Fibroblast of skin of left biceps (primary cell): Measurements from ENCODE around the gene SLC25A52.
"Not testable (repeated sequence)": the region's sequence is repeated elsewhere in the genome, so short reads cannot be mapped to it uniquely, and the experiment has no call there.

Experiments
- DNase-seq, 2 experiments: peaks; one replicate each; pipeline ENCODE4 v3.0.0-alpha.2; 2013; ENCODE audit warnings: low read depth in 2 of 2

SLC25A52 gene

GRCh38 chr18:31760695-31761094 lies at the start of gene SLC25A52:
TSS of gene SLC25A52 (minus strand) at chr18:31760880. CDS start at chr18:31760661, 219 bp downstream.
- no peak for DNase-seq

- not testable (repeated sequence) for DNase-seq
Measured at GRCh38 chr18:31809049-31809448, 48.4 kb upstream of the SLC25A52 start.

GRCh38 chr18:31801078-31801477 lies 40.4 kb upstream of the SLC25A52 start:
- no peak for DNase-seq

- not testable (repeated sequence) for DNase-seq
Measured at GRCh38 chr18:31799257-31799656, 38.6 kb upstream of the SLC25A52 start.

- DNase-seq: no peak
Measured at GRCh38 chr18:31798399-31798798, 37.7 kb upstream of the SLC25A52 start.

- DNase-seq: no peak
Measured at GRCh38 chr18:31795747-31796146, 35.1 kb upstream of the SLC25A52 start.

- no peak for DNase-seq
Measured at GRCh38 chr18:31793531-31793930, 32.9 kb upstream of the SLC25A52 start.

- no peak for DNase-seq
Measured at GRCh38 chr18:31792580-31792911, 31.9 kb upstream of the SLC25A52 start.

- no peak for DNase-seq
Measured at GRCh38 chr18:31791817-31792579, 31.3 kb upstream of the SLC25A52 start.

- no peak for DNase-seq
Measured at GRCh38 chr18:31789409-31789808, 28.7 kb upstream of the SLC25A52 start.

- DNase-seq: no peak
Measured at GRCh38 chr18:31783059-31783458, 22.4 kb upstream of the SLC25A52 start.

GRCh38 chr18:31778391-31778950 lies 17.8 kb upstream of the SLC25A52 start:
- DNase-seq: no peak

GRCh38 chr18:31776093-31776492 lies 15.4 kb upstream of the SLC25A52 start:
- DNase-seq: no peak

- no peak for DNase-seq
Measured at GRCh38 chr18:31774962-31775361, 14.3 kb upstream of the SLC25A52 start.

GRCh38 chr18:31774477-31774785 lies 13.8 kb upstream of the SLC25A52 start:
- no peak for DNase-seq

- DNase-seq: no peak
Measured at GRCh38 chr18:31773774-31774476, 13.2 kb upstream of the SLC25A52 start.

GRCh38 chr18:31772699-31773098 lies 12.0 kb upstream of the SLC25A52 start:
- no peak for DNase-seq

GRCh38 chr18:31750273-31750672 lies 10.4 kb downstream of the SLC25A52 start:
- no peak for DNase-seq

- no peak for DNase-seq
Measured at GRCh38 chr18:31746396-31746795, 14.3 kb downstream of the SLC25A52 start.

- no peak for DNase-seq
Measured at GRCh38 chr18:31744321-31745067, 16.2 kb downstream of the SLC25A52 start.

GRCh38 chr18:31743600-31743999 lies 17.1 kb downstream of the SLC25A52 start:
- DNase-seq: not testable (repeated sequence)

GRCh38 chr18:31741097-31741735 lies 19.5 kb downstream of the SLC25A52 start:
- DNase-seq: peak in 1 of 2 experiments; percentile 9
